ENCODE measurements around the gene SYCE1. TPM values are rescaled to one million over a fixed set of nuclear protein-coding genes. Genes with fewer than 3 reads are reported as not detected.
"Not testable (repeated sequence)": the region's sequence is repeated elsewhere in the genome, so short reads cannot be mapped to it uniquely, and the experiment has no call there.

SYCE1 gene
- polyA plus RNA-seq, 1 donor from 2014 or later, result not detected

DNA sequence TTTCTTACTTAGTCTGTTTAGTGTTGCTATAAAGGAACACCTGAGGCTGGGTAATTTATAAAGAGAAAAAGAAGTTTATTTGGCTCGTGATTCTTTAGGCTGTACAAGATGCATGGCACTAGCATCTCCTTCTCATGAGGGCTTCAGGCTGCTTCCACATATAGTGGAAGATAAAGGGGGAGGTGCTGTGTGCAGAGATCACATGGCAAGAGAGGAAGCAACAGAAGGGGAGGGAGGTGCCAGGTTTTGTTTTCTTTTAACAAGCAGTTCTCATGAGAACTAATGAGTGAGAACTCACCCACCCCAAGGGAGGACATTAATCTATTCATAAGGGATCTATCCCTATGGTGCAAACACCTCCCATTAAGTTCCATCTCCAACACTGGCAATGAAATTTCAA is 20.9 kb downstream of the SYCE1 start:
- H3K9ac ChIP-seq (ENCODE audit: low read length), result no peak overlapping the region
- no peaks in the 10 kb centered on the region for H3K27me3 ChIP-seq (ENCODE audit: insufficient read depth, low read depth, low read length)
- H3K9me2 ChIP-seq (ENCODE audit: insufficient read depth, low read length), result no peaks in the 10 kb centered on the region
- no peaks in the 10 kb centered on the region for H4K20me1 ChIP-seq (ENCODE audit: insufficient read depth)
- H3K9me3 ChIP-seq (ENCODE audit: low read length), result peaks cover 12% of the 10 kb centered on the region
- H3F3A ChIP-seq (ENCODE audit: insufficient read depth, low read length, poor library complexity, severe bottlenecking), result no peaks in the 10 kb centered on the region
- H2AFZ ChIP-seq (ENCODE audit: low read depth, low read length), result no peak overlapping the region
- H3K4me2 ChIP-seq (ENCODE audit: low read length), result no peak overlapping the region
- TF ChIP-seq SMC3 (conservative IDR thresholded peaks at IDR 0.05; ENCODE audit: poor library complexity) (no peak), RAD21 (conservative IDR thresholded peaks at IDR 0.05) (no peak), POLR2AphosphoS5 (IDR thresholded peaks at IDR 0.05) (no peak), EP300 (conservative IDR thresholded peaks at IDR 0.05; ENCODE audit: poor library complexity, severe bottlenecking) (no peak), TAF1 (IDR thresholded peaks at IDR 0.05; ENCODE audit: low read depth) (no peak)
- TF ChIP-seq, protein P1, sequence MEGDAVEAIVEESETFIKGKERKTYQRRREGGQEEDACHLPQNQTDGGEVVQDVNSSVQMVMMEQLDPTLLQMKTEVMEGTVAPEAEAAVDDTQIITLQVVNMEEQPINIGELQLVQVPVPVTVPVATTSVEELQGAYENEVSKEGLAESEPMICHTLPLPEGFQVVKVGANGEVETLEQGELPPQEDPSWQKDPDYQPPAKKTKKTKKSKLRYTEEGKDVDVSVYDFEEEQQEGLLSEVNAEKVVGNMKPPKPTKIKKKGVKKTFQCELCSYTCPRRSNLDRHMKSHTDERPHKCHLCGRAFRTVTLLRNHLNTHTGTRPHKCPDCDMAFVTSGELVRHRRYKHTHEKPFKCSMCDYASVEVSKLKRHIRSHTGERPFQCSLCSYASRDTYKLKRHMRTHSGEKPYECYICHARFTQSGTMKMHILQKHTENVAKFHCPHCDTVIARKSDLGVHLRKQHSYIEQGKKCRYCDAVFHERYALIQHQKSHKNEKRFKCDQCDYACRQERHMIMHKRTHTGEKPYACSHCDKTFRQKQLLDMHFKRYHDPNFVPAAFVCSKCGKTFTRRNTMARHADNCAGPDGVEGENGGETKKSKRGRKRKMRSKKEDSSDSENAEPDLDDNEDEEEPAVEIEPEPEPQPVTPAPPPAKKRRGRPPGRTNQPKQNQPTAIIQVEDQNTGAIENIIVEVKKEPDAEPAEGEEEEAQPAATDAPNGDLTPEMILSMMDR (IDR thresholded peaks at IDR 0.05; ENCODE audit: poor library complexity, severe bottlenecking), result no peak
- no peaks in the 10 kb centered on the region for H3K36me3 ChIP-seq (ENCODE audit: insufficient read depth, low read length)
- H3K79me2 ChIP-seq (replicated peaks; ENCODE audit: insufficient read depth, low read length), result no peaks in the 10 kb centered on the region
- no peak overlapping the region for H3K27ac ChIP-seq (ENCODE audit: low read length)
- H3K4me3 ChIP-seq (ENCODE audit: low read length), result no peak overlapping the region

GRCh38 chr10:133541441-133541975 is 23.9 kb downstream of the SYCE1 start:
- not testable (repeated sequence) for H3K27ac ChIP-seq (ENCODE audit: low read length); H4K20me1 ChIP-seq (ENCODE audit: insufficient read depth); H3K36me3 ChIP-seq (ENCODE audit: insufficient read depth, low read length); H2AFZ ChIP-seq (ENCODE audit: low read depth, low read length); H3K27me3 ChIP-seq (ENCODE audit: insufficient read depth, low read depth, low read length); H3K9me2 ChIP-seq (ENCODE audit: insufficient read depth, low read length); H3F3A ChIP-seq (ENCODE audit: insufficient read depth, low read length, poor library complexity, severe bottlenecking); H3K79me2 ChIP-seq (replicated peaks; ENCODE audit: insufficient read depth, low read length); H3K9ac ChIP-seq (ENCODE audit: low read length); H3K4me3 ChIP-seq (ENCODE audit: low read length); H3K4me2 ChIP-seq (ENCODE audit: low read length)
- H3K9me3 ChIP-seq (ENCODE audit: low read length), result peaks cover 12% of the 10 kb centered on the region

- H3K4me2 ChIP-seq (ENCODE audit: low read length), result no peak overlapping the region
- no peaks in the 10 kb centered on the region for H3K27me3 ChIP-seq (ENCODE audit: insufficient read depth, low read depth, low read length)
- H4K20me1 ChIP-seq (ENCODE audit: insufficient read depth), result no peaks in the 10 kb centered on the region
- no peak overlapping the region for H2AFZ ChIP-seq (ENCODE audit: low read depth, low read length)
- no peak overlapping the region for H3K4me3 ChIP-seq (ENCODE audit: low read length)
- no peak for TF ChIP-seq SMC3 (conservative IDR thresholded peaks at IDR 0.05; ENCODE audit: poor library complexity)
- TF ChIP-seq, protein P1 (IDR thresholded peaks at IDR 0.05; ENCODE audit: poor library complexity, severe bottlenecking), result no peak
- TF ChIP-seq RAD21 (conservative IDR thresholded peaks at IDR 0.05), result no peak
- no peak for TF ChIP-seq EP300 (conservative IDR thresholded peaks at IDR 0.05; ENCODE audit: poor library complexity, severe bottlenecking)
- TF ChIP-seq POLR2AphosphoS5 (IDR thresholded peaks at IDR 0.05), result no peak
- no peak for TF ChIP-seq EZH2 (IDR thresholded peaks at IDR 0.05; ENCODE audit: borderline replicate concordance, insufficient read depth, low read length, poor library complexity, severe bottlenecking)
- no peak for TF ChIP-seq MXI1 (conservative IDR thresholded peaks at IDR 0.05; ENCODE audit: poor library complexity, severe bottlenecking)
- TF ChIP-seq, protein P2, sequence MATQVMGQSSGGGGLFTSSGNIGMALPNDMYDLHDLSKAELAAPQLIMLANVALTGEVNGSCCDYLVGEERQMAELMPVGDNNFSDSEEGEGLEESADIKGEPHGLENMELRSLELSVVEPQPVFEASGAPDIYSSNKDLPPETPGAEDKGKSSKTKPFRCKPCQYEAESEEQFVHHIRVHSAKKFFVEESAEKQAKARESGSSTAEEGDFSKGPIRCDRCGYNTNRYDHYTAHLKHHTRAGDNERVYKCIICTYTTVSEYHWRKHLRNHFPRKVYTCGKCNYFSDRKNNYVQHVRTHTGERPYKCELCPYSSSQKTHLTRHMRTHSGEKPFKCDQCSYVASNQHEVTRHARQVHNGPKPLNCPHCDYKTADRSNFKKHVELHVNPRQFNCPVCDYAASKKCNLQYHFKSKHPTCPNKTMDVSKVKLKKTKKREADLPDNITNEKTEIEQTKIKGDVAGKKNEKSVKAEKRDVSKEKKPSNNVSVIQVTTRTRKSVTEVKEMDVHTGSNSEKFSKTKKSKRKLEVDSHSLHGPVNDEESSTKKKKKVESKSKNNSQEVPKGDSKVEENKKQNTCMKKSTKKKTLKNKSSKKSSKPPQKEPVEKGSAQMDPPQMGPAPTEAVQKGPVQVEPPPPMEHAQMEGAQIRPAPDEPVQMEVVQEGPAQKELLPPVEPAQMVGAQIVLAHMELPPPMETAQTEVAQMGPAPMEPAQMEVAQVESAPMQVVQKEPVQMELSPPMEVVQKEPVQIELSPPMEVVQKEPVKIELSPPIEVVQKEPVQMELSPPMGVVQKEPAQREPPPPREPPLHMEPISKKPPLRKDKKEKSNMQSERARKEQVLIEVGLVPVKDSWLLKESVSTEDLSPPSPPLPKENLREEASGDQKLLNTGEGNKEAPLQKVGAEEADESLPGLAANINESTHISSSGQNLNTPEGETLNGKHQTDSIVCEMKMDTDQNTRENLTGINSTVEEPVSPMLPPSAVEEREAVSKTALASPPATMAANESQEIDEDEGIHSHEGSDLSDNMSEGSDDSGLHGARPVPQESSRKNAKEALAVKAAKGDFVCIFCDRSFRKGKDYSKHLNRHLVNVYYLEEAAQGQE (IDR thresholded peaks at IDR 0.05; ENCODE audit: borderline replicate concordance), result no peak
- no peaks in the 10 kb centered on the region for H3F3A ChIP-seq (ENCODE audit: insufficient read depth, low read length, poor library complexity, severe bottlenecking)
- H3K36me3 ChIP-seq (ENCODE audit: insufficient read depth, low read length), result no peaks in the 10 kb centered on the region
- no peaks in the 10 kb centered on the region for H3K79me2 ChIP-seq (replicated peaks; ENCODE audit: insufficient read depth, low read length)
- H3K9ac ChIP-seq (ENCODE audit: low read length), result no peak overlapping the region
- no peak overlapping the region for H3K27ac ChIP-seq (ENCODE audit: low read length)
- H3K9me2 ChIP-seq (ENCODE audit: insufficient read depth, low read length), result no peaks in the 10 kb centered on the region
- peaks cover 3% of the 10 kb centered on the region for H3K9me3 ChIP-seq (ENCODE audit: low read length)
Measured at GRCh38 chr10:133537546-133538545, 27.5 kb downstream of the SYCE1 start.

Measured in neural cell (in vitro differentiated cells).